DMS79 (cell line): ENCODE data around the gene UBR4.
A peak's percentile ranks its signal among the peaks of the same experiment; 100 is the strongest.

Experiments
- DNase-seq: peaks from one replicate; lab custom pipeline; 2025; lab: John Stamatoyannopoulos, UW

UBR4 gene

GRCh38 chr1:19057182-19057779, 152.8 kb downstream of the UBR4 start:
- DNase-seq, result no peak

- DNase-seq, result no peak
Measured at GRCh38 chr1:19055701-19056100, 154.4 kb downstream of the UBR4 start.

GRCh38 chr1:19055001-19055400, 155.1 kb downstream of the UBR4 start:
- DNase-seq, result no peak

GRCh38 chr1:19054216-19054615, 155.8 kb downstream of the UBR4 start:
- no peak for DNase-seq

GRCh38 chr1:19053486-19053885, 156.6 kb downstream of the UBR4 start:
- DNase-seq, result no peak

- DNase-seq, result no peak
Measured at GRCh38 chr1:19049798-19050197, 160.3 kb downstream of the UBR4 start.

- DNase-seq, result no peak
Measured at GRCh38 chr1:19049128-19049768, 160.8 kb downstream of the UBR4 start.

GRCh38 chr1:19046972-19047731, 162.9 kb downstream of the UBR4 start:
- DNase-seq, result no peak

GRCh38 chr1:19045898-19046880, 163.9 kb downstream of the UBR4 start:
- no peak for DNase-seq

GRCh38 chr1:19044975-19045831, 164.9 kb downstream of the UBR4 start:
- no peak for DNase-seq

- no peak for DNase-seq
Measured at GRCh38 chr1:19044471-19044870, 165.6 kb downstream of the UBR4 start.

- no peak for DNase-seq
Measured at GRCh38 chr1:19043579-19044443, 166.3 kb downstream of the UBR4 start.

- no peak for DNase-seq
Measured at GRCh38 chr1:19042675-19043578, 167.1 kb downstream of the UBR4 start.

- no peak for DNase-seq
Measured at GRCh38 chr1:19040010-19040680, 169.9 kb downstream of the UBR4 start.

GRCh38 chr1:19038732-19039131, 171.3 kb downstream of the UBR4 start:
- DNase-seq, result no peak

GRCh38 chr1:19038096-19038495, 172.0 kb downstream of the UBR4 start:
- peak; percentile 60 for DNase-seq

GRCh38 chr1:19037659-19038058, 172.4 kb downstream of the UBR4 start:
- no peak for DNase-seq

GRCh38 chr1:19036813-19037605, 173.1 kb downstream of the UBR4 start:
- no peak for DNase-seq
